Measurements from ENCODE around the gene ZNF804A. TPM values are rescaled to one million over a fixed set of nuclear protein-coding genes. Genes with fewer than 3 reads are reported as not detected.

ZNF804A gene
- total RNA-seq, 3 donors from 2014 or later: under 0.01 to 0.29 (median 0.16) TPM

GRCh38 chr2:184599872-184600222, 1.5 kb downstream of the ZNF804A start:
- H3K4me3 ChIP-seq: no peak overlapping the region
- no peaks in the 10 kb centered on the region for H3K9me3 ChIP-seq
- H3K27me3 ChIP-seq: peaks cover 0 to 15% of the 10 kb centered on the region in 2 donors
- no peak for DNase-seq (ENCODE audit: low spot score in 2 of 2)
- H3K36me3 ChIP-seq: no peaks in the 10 kb centered on the region
- no peaks in the 10 kb centered on the region for H3K4me1 ChIP-seq
- intact Hi-C loops (cut with DNase I; ENCODE audit: low total_unique reads): no loop called here
- TF ChIP-seq POLR2AphosphoS5 (IDR thresholded peaks at IDR 0.05) (no peak), POLR2A (IDR thresholded peaks at IDR 0.05) (no peak), CTCF (IDR thresholded peaks at IDR 0.05) (no peak)
- H3K27ac ChIP-seq: no peak overlapping the region

- no peaks in the 10 kb centered on the region for H3K4me1 ChIP-seq
- no peak for TF ChIP-seq POLR2AphosphoS5 (IDR thresholded peaks at IDR 0.05)
- TF ChIP-seq CTCF (IDR thresholded peaks at IDR 0.05): no peak
- no peak for TF ChIP-seq POLR2A (IDR thresholded peaks at IDR 0.05)
- H3K4me3 ChIP-seq: no peak overlapping the region
- intact Hi-C loops (cut with DNase I; ENCODE audit: low total_unique reads): no loop called here
- no peak for DNase-seq (ENCODE audit: low spot score in 2 of 2)
- no peaks in the 10 kb centered on the region for H3K36me3 ChIP-seq
- peaks cover 0 to 15% of the 10 kb centered on the region in 2 donors for H3K27me3 ChIP-seq
- no peak overlapping the region for H3K27ac ChIP-seq
- no peaks in the 10 kb centered on the region for H3K9me3 ChIP-seq
These were observed 4.4 kb downstream of the ZNF804A start for GRCh38 chr2:184602734-184603133.

- Histone ChIP-seq H3K27me3 (no peaks in the 10 kb centered on the region), H3K27ac (no peak overlapping the region), H3K4me1 (no peaks in the 10 kb centered on the region), H3K4me3 (no peak overlapping the region), H3K36me3 (no peaks in the 10 kb centered on the region), H3K9me3 (peaks cover 0 to 11% of the 10 kb centered on the region in 2 donors)
- intact Hi-C loops (cut with DNase I; ENCODE audit: low total_unique reads): no loop called here
- TF ChIP-seq POLR2A (IDR thresholded peaks at IDR 0.05) (no peak), CTCF (IDR thresholded peaks at IDR 0.05) (no peak), POLR2AphosphoS5 (IDR thresholded peaks at IDR 0.05) (no peak)
- DNase-seq (ENCODE audit: low spot score in 2 of 2): no peak
These were observed 12.6 kb downstream of the ZNF804A start for GRCh38 chr2:184610891-184611290.

- TF ChIP-seq POLR2AphosphoS5 (IDR thresholded peaks at IDR 0.05) (no peak), POLR2A (IDR thresholded peaks at IDR 0.05) (no peak), CTCF (IDR thresholded peaks at IDR 0.05) (no peak)
- H3K27ac ChIP-seq: no peak overlapping the region
- no peaks in the 10 kb centered on the region for H3K4me1 ChIP-seq
- no peaks in the 10 kb centered on the region for H3K27me3 ChIP-seq
- no peaks in the 10 kb centered on the region for H3K36me3 ChIP-seq
- no peak for DNase-seq (ENCODE audit: low spot score in 2 of 2)
- intact Hi-C loops (cut with DNase I; ENCODE audit: low total_unique reads): no loop called here
- H3K4me3 ChIP-seq: no peak overlapping the region
- H3K9me3 ChIP-seq: peaks cover 0 to 11% of the 10 kb centered on the region in 2 donors
These were observed 13.2 kb downstream of the ZNF804A start for GRCh38 chr2:184611361-184612085.

- intact Hi-C loops (cut with DNase I; ENCODE audit: low total_unique reads): no loop called here
- Histone ChIP-seq H3K27me3 (no peaks in the 10 kb centered on the region), H3K36me3 (no peaks in the 10 kb centered on the region), H3K9me3 (no peaks in the 10 kb centered on the region), H3K27ac (no peak overlapping the region), H3K4me3 (no peak overlapping the region), H3K4me1 (no peaks in the 10 kb centered on the region)
- DNase-seq (ENCODE audit: low spot score in 2 of 2): no peak
- TF ChIP-seq POLR2AphosphoS5 (IDR thresholded peaks at IDR 0.05) (no peak), CTCF (IDR thresholded peaks at IDR 0.05) (no peak), POLR2A (IDR thresholded peaks at IDR 0.05) (no peak)
These were observed 22.0 kb downstream of the ZNF804A start for GRCh38 chr2:184620367-184620766.
